T-helper 2 cell treated with Interferon-gamma antibody and Interleukin-4, amounts not matched to agents 100 ng/mL and 5 ng/mL, for 36 hours (primary cell): Measurements from ENCODE around the gene CDHR1. TPM values are rescaled to one million over a fixed set of nuclear protein-coding genes. Genes with fewer than 3 reads are reported as not detected.

Experiments
- intact Hi-C: fragments of 100-400 bp; cut with micrococcal nuclease; formaldehyde crosslinking; loops from one replicate; pipeline ENCODE4 v1.15.1; 2023
- total RNA-seq: library from RNA; stranded (reverse); gene quantifications from 2 replicates; pipeline ENCODE4 v1.2.3, GENCODE V29; 2022

CDHR1 gene
- total RNA-seq, 1 donor from 2014 or later: not detected

DNA sequence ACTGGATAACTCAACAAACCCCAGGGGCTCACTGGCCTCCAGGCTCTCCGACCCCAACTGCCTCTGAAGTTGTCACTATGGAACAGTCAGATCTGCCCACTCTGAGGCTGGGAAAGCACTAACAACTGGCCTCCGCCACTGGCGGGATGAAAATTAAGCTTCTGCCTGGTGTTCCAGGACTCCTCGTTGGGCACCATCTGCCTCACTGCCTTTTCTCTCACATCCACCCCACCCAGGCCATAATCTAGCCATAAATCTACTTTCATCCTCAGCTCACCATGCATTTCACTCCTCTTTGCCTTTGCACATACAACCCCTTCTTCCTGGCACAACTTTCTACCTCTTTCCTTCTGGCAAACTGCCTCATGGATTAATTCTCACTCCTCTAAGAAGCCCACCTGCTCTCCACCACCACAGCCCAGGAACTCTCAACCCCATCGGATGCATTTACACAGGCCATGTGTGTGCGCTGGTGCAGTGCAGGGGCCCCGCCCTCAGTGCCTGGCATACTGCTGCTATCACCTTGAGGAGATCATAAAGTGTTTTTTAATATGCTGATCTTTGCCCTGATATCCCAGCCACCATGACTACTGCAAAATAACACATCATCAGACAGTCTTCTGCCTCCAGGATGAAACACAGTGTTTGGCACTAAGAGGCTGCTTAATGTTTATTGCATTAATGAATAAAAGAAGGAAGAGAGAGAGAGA, 4.0 kb downstream of the CDHR1 start:
- intact Hi-C loops: no loop called here

GRCh38 chr10:84200537-84201243, 6.4 kb downstream of the CDHR1 start:
- intact Hi-C loops: no loop called here

GRCh38 chr10:84201244-84201606, 6.9 kb downstream of the CDHR1 start:
- intact Hi-C loops: no loop called here

GRCh38 chr10:84201682-84202081, 7.3 kb downstream of the CDHR1 start:
- intact Hi-C loops: no loop called here

GRCh38 chr10:84202349-84202748, 8.0 kb downstream of the CDHR1 start:
- intact Hi-C loops: no loop called here

DNA sequence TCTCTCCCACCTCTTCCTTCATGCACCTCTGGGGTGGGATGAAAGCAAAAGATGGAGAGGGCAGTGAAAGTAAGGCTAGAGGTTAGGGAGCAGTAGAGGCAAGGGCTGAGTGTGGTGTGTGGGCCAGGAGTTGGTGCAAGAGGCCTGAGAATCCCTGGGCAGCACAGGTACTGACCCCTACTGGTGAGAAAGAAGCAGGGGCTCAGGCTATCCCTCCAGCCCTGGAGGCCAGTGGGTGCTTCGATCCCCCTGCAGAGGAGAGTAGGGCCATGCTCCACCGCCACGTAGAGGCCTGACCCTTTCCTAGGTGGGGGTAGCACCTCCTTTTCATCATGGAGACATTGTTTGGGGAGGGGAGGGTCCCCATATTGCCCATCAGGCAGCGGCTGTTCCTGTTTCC, 9.8 kb downstream of the CDHR1 start:
- intact Hi-C loops: no loop called here

GRCh38 chr10:84204610-84205009, 10.3 kb downstream of the CDHR1 start:
- intact Hi-C loops: loop anchor here (1.0 kb wide), 1 partner anchor 56 kb away; no protein-coding TSS in a partner anchor

DNA sequence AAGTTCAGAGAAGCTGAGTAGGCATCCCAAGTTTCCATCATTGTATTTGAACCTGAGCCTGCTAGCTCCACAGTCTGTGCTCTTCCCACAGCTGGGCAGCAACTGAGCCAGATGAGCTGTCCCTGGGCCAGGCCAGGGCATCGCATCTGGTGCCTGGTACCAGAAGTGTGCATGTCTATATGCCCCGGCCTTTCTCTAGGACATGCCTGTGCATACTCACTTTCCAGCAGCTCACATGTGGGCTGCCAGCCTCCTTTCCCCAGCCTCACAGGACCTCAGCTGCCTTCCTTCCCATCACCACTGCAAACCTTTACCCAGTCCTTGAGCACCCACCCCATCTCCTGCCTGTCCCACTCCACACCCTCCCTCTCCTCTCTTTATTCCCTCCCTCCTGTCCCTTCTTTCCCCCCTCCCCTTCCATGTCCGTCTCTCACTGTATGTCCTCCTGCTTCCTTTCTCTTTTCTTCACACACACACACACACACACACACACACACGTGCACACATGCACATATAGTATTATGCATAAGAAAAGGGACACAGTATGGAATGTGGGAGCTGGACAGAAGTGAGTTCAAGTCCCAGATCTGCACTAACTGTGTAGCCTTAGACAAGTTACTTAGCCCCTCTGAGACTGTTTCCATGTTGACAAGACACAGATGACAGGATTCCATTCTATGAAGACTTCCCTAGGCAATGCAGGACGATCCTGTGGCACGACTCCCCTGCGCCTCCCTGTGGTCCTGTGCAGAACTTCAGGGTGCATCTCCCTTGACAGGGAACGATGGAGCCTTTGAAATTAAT, 10.9 kb downstream of the CDHR1 start:
- intact Hi-C loops: loop anchor here (1.0 kb wide), 1 partner anchor 57 kb away; no protein-coding TSS in a partner anchor

GRCh38 chr10:84205853-84206525, 11.7 kb downstream of the CDHR1 start:
- intact Hi-C loops: loop anchor here (1.0 kb wide), 1 partner anchor 58 kb away; no protein-coding TSS in a partner anchor

DNA sequence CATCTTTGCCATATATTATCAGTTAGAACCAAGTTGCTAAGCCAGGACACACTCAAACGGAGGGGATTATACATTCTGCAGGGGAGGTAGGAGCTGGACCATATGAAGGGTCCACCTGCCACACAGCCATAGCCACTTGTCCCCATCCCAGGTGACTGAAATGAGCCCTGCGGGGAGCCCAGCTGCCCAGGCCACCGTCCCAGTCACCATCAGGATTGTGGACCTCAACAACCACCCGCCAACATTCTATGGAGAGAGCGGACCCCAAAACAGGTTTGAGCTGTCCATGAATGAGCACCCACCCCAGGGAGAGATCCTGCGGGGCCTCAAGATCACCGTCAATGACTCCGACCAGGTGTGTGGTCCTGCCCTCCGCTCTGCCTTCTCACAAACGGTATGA, 13.7 kb downstream of the CDHR1 start:
- intact Hi-C loops: no loop called here

DNA sequence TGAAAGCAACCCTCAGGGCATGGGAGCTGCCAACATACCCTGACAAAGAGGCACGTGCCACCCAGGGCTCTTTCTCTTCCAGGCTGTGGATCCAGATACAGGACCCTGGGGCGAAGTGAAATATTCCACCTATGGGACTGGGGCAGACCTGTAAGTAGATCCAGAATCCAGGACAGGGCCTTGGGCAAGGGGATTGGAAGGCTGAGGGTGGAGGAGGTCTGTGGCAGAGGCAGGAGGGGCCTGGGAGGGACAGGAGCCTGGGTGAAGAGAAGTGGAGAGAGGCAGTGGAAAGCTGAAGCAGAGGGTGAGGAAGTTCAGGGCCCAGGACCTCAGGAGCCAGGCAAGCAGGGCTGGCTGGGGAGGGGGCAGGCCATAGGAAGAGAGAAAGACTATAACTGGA, 17.2 kb downstream of the CDHR1 start:
- intact Hi-C loops: no loop called here

DNA sequence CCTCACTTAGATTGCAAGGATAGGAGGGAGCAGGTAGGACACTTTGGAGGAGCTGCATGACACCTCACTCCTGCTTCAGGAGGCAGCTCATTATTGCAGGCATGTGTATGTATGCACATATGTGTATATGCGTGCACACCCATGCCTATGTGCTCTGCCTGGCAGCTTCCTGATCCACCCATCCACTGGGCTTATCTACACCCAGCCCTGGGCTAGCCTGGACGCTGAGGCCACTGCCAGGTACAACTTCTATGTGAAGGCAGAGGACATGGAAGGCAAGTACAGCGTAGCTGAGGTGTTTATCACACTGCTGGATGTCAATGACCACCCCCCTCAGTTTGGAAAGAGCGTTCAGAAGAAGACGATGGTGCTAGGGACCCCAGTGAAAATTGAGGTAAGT, 17.7 kb downstream of the CDHR1 start:
- intact Hi-C loops: no loop called here

- intact Hi-C loops: no loop called here
Observed at GRCh38 chr10:84213076-84213475, 18.7 kb downstream of the CDHR1 start.

- intact Hi-C loops: loop anchor here (2.0 kb wide), 1 partner anchor 65 kb away; no protein-coding TSS in a partner anchor
Observed at GRCh38 chr10:84214046-84214572, 19.8 kb downstream of the CDHR1 start.

GRCh38 chr10:84214612-84215235, 20.4 kb downstream of the CDHR1 start:
- intact Hi-C loops: loop anchor here (2.0 kb wide), 1 partner anchor 66 kb away; no protein-coding TSS in a partner anchor

GRCh38 chr10:84216834-84217233, 22.5 kb downstream of the CDHR1 start:
- intact Hi-C loops: no loop called here

DNA sequence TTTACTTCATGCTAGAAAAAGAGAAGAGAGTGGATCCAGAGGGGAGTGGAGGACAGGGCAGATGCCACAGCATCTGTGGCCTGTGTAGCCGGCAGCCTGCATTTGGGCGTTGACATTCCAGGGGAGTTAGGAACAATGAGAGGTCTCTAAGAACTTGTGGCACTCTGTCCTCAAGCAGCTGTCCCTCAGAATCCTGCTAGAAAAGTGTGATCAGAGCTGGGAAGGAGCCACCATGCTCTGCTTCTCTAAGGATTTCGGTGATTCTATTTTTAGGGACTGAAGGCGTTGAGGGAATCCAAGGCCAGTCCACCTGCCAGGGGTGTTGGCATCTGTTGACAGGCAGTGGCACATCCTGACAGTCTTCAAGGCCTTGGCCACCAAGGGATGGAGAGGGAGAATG, 23.4 kb downstream of the CDHR1 start:
- intact Hi-C loops: no loop called here

- intact Hi-C loops: no loop called here
Observed at GRCh38 chr10:84221916-84222315, 27.6 kb downstream of the CDHR1 start.

DNA sequence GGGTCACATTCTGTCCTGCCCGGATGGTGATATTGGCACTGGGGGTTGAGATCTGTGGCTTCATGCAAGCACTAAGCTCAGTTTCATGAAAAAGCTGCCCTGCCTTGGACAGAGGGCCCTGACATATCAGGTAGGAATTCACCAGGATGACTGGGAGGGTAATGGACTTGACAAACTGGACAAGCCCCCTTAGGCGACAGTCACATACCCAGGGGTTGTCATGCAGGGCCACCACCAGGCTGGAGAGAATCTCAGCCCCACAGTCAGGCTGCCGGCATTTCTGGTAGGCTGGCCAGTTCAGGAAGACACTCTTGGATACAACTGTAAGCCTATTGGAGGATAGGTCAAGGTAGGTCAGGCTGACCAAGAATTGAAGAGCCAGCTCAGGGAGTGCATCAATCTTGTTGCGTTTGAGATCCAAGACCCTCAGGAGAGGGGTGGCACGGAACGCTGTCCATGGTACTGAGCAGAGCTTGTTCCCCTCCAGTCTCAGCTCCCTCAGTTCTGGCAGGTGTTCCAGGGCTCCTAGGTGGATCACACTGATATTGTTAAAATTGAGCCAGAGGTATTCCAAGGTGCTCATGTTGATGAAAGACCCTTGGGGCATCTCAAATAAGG, 30.2 kb downstream of the CDHR1 start:
- intact Hi-C loops: no loop called here
